Measurements from ENCODE around the gene CCL16.

- TF ChIP-seq CTCF (IDR thresholded peaks at IDR 0.05) (no peak), EP300 (IDR thresholded peaks at IDR 0.05) (no peak)
Observed at GRCh38 chr17:35944151-35944550, 37.1 kb downstream of the CCL16 start.

Measured in stomach (tissue), 4 donors.